Measurements from ENCODE around the gene ARPP19. TPM values are rescaled to one million over a fixed set of nuclear protein-coding genes. Genes with fewer than 3 reads are reported as not detected.

Gene ARPP19
- total RNA-seq, 4 donors from 2014 or later: 141 to 201 (median 166) TPM

DNA sequence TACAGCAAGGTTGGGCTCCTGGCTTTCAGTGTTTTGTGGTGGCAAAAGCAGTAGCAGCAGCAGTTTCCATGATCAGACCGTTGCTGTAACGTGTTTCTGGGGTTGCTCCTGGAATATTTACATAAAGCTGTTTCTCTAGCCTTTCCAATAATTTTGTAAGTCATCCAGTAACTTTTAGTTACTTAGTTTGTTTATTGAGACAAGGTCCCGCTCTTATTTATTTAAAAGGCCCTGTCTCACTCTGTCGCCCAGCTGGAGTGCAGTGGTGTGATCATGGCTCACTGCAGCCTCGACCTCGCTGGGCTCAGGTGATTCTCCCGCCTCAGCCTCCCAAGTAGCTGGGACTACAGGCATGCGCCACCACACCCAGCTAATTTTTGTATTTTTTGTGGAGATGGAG lies 31.4 kb downstream of the ARPP19 start:
- intact Hi-C loops (cut with DNase I): no loop called here
- H3K27me3 ChIP-seq: peaks cover 0 to 9% (median 0%) of the 10 kb centered on the region in 4 donors
- TF ChIP-seq POLR2AphosphoS5 (IDR thresholded peaks at IDR 0.05) (no peak), CTCF (IDR thresholded peaks at IDR 0.05) (no peak), EP300 (IDR thresholded peaks at IDR 0.05) (no peak), POLR2A (IDR thresholded peaks at IDR 0.05; ENCODE audit: low read depth) (no peak)
- H3K36me3 ChIP-seq: no peaks in the 10 kb centered on the region
- H3K9me3 ChIP-seq: no peaks in the 10 kb centered on the region
- WGBS: 87% methylated on average over 8 of the region's 8 CpGs
- no peak overlapping the region for H3K4me3 ChIP-seq
- no peak for DNase-seq (ENCODE audit: extremely low spot score)
- no peak overlapping the region for H3K27ac ChIP-seq (replicated peaks in 1 of 4)
- H3K4me1 ChIP-seq: no peaks in the 10 kb centered on the region

GRCh38 chr15:52532427-52532826 lies 36.4 kb downstream of the ARPP19 start:
- peak; percentile 55 for DNase-seq (ENCODE audit: extremely low spot score)
- 71% methylated on average over 2 of the region's 2 CpGs for WGBS
- Histone ChIP-seq H3K4me3 (no peak overlapping the region), H3K9me3 (no peaks in the 10 kb centered on the region), H3K27me3 (peaks cover 0 to 9% (median 0%) of the 10 kb centered on the region in 4 donors), H3K36me3 (no peaks in the 10 kb centered on the region), H3K4me1 (peaks cover 6 to 23% (median 20%) of the 10 kb centered on the region in 4 donors), H3K27ac (replicated peaks in 1 of 4) (no peak overlapping the region)
- intact Hi-C loops (cut with DNase I): loop anchor here (5.0 kb wide), 1 partner anchor 200 kb away; no protein-coding TSS in a partner anchor
- no peak for TF ChIP-seq EP300 (IDR thresholded peaks at IDR 0.05)
- TF ChIP-seq POLR2AphosphoS5 (IDR thresholded peaks at IDR 0.05): no peak
- no peak for TF ChIP-seq CTCF (IDR thresholded peaks at IDR 0.05)
- no peak for TF ChIP-seq POLR2A (IDR thresholded peaks at IDR 0.05; ENCODE audit: low read depth)

DNA sequence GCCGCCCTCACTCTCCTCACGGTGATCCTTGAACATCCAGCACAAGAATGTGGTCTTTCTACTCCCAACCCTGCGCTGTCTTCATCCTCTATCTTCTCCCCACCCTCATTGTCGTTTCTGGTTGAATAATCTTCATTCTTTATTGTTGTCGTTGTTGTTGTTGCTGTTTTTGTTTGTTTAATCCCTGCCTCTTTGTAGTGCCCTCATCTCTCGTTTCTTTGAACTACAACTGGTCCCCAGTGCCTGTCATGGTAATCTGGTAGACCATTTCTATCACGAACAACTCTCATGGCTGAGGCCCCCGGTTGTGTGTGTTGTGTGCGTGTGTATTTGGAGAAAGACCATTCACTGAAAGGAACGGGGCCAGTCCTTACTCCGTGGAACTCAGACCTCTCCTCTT lies 38.9 kb downstream of the ARPP19 start:
- H3K27ac ChIP-seq (replicated peaks in 1 of 4): peak overlapping the region in 3 of 4 donors; percentile 86 to 90 (median 90)
- intact Hi-C loops (cut with DNase I): loop anchor here (5.0 kb wide), 1 partner anchor 202 kb away; no protein-coding TSS in a partner anchor
- 49% methylated on average over 11 of the region's 11 CpGs for WGBS

GRCh38 chr15:52529341-52529924 lies 39.4 kb downstream of the ARPP19 start:
- Histone ChIP-seq H3K4me3 (peak overlapping the region; percentile 82 to 91 (median 88)), H3K36me3 (no peaks in the 10 kb centered on the region), H3K27ac (replicated peaks in 1 of 4) (peak overlapping the region; percentile 86 to 90 (median 88)), H3K4me1 (peaks cover 6 to 24% (median 21%) of the 10 kb centered on the region in 4 donors), H3K9me3 (no peaks in the 10 kb centered on the region), H3K27me3 (no peaks in the 10 kb centered on the region)
- WGBS: 5% methylated on average over 24 of the region's 28 CpGs
- TF ChIP-seq POLR2AphosphoS5 (IDR thresholded peaks at IDR 0.05) (no peak), EP300 (IDR thresholded peaks at IDR 0.05) (no peak), POLR2A (IDR thresholded peaks at IDR 0.05; ENCODE audit: low read depth) (no peak), CTCF (IDR thresholded peaks at IDR 0.05) (no peak)
- DNase-seq (ENCODE audit: extremely low spot score): no peak
- intact Hi-C loops (cut with DNase I): no loop called here

More for the DNA sequence above, 38.9 kb downstream of the ARPP19 start:
- no peaks in the 10 kb centered on the region for H3K36me3 ChIP-seq
- TF ChIP-seq POLR2AphosphoS5 (IDR thresholded peaks at IDR 0.05): no peak
- TF ChIP-seq EP300 (IDR thresholded peaks at IDR 0.05): no peak
- no peak for TF ChIP-seq CTCF (IDR thresholded peaks at IDR 0.05)
- TF ChIP-seq POLR2A (IDR thresholded peaks at IDR 0.05; ENCODE audit: low read depth): no peak
- no peaks in the 10 kb centered on the region for H3K9me3 ChIP-seq
- peaks cover 0 to 5% (median 0%) of the 10 kb centered on the region in 4 donors for H3K27me3 ChIP-seq
- H3K4me1 ChIP-seq: peaks cover 6 to 23% (median 21%) of the 10 kb centered on the region in 4 donors
- no peak for DNase-seq (ENCODE audit: extremely low spot score)
- H3K4me3 ChIP-seq: peak overlapping the region; percentile 82 to 91 (median 88)
